ENCODE results near the gene ALX4. TPM values are rescaled to one million over a fixed set of nuclear protein-coding genes. Genes with fewer than 3 reads are reported as not detected.

ALX4 gene
- total and polyA plus RNA-seq, 2 donors (not counting 3 experiments of a cell fraction or from before 2014, with no cell fraction given), result not detected

DNA sequence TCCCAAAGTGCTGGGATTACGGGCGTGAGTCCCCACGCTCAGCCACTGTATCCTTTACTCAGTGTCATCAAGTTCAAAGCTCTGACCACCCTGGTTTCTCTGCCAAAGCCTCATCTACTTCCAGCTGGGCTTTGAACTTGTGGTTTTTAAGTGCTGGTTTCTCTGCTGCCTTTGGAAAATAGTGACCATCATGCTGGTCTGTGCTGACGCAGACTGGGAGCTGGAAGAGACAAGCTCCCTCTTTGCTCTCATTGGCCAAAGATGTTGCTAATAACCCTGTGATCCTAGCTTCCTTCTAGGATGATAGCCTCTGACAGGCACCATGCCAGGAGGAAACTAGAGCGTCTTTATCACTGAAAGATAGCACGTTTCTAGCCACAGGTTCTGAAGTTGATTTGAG lies 62.4 kb downstream of the ALX4 start:
- no peak overlapping the region for H3K9ac ChIP-seq (replicated peaks; ENCODE audit: extremely low read depth, insufficient read depth, low read length)
- FAIRE-seq, result no peak
- DNase-seq (ENCODE audit: low read depth, low spot score), result no peak
- no peak overlapping the region for H3K4me2 ChIP-seq (ENCODE audit: insufficient read depth, low read length)
- H3K4me3 ChIP-seq (replicated peaks in 1 of 3; ENCODE audit: insufficient read depth in 1 of 3, low read depth in 1 of 3, low read length in 3 of 3), result no peak overlapping the region
- no peaks in the 10 kb centered on the region for H3K27me3 ChIP-seq (ENCODE audit: control insufficient read depth in 2 of 2, insufficient read depth in 2 of 2, low read length in 2 of 2)
- no peaks in the 10 kb centered on the region for H3K36me3 ChIP-seq (ENCODE audit: control insufficient read depth in 2 of 2, extremely low read depth in 1 of 2, insufficient read depth in 2 of 2, low read length in 2 of 2)
- peaks cover 22% of the 10 kb centered on the region for H3K4me1 ChIP-seq (ENCODE audit: control insufficient read depth, extremely low read depth, insufficient read depth, low read length)
- TF ChIP-seq GATA2 (IDR thresholded peaks at IDR 0.05; ENCODE audit: insufficient read depth, insufficient read length, low read depth, low read length) (no peak), POLR2A (IDR thresholded peaks at IDR 0.05; ENCODE audit: low read depth, low read length) (no peak), EZH2 (IDR thresholded peaks at IDR 0.05; ENCODE audit: borderline replicate concordance, low read depth, low read length, severe bottlenecking) (no peak), POLR2AphosphoS5 (IDR thresholded peaks at IDR 0.05; ENCODE audit: insufficient read depth, low read depth, low read length) (no peak), FOS (IDR thresholded peaks at IDR 0.05; ENCODE audit: borderline replicate concordance, insufficient read depth, low read length) (no peak), JUN (IDR thresholded peaks at IDR 0.05; ENCODE audit: borderline replicate concordance, insufficient read depth, insufficient read length, low read depth) (no peak), MYC (IDR thresholded peaks at IDR 0.05; ENCODE audit: low read depth, low read length) (no peak)
- TF ChIP-seq, protein P1, sequence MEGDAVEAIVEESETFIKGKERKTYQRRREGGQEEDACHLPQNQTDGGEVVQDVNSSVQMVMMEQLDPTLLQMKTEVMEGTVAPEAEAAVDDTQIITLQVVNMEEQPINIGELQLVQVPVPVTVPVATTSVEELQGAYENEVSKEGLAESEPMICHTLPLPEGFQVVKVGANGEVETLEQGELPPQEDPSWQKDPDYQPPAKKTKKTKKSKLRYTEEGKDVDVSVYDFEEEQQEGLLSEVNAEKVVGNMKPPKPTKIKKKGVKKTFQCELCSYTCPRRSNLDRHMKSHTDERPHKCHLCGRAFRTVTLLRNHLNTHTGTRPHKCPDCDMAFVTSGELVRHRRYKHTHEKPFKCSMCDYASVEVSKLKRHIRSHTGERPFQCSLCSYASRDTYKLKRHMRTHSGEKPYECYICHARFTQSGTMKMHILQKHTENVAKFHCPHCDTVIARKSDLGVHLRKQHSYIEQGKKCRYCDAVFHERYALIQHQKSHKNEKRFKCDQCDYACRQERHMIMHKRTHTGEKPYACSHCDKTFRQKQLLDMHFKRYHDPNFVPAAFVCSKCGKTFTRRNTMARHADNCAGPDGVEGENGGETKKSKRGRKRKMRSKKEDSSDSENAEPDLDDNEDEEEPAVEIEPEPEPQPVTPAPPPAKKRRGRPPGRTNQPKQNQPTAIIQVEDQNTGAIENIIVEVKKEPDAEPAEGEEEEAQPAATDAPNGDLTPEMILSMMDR (IDR thresholded peaks at IDR 0.05; ENCODE audit: extremely low read depth in 1 of 2, insufficient read depth in 1 of 2, low read depth in 1 of 2, low read length in 2 of 2), result no peak
- TF ChIP-seq, protein P2, sequence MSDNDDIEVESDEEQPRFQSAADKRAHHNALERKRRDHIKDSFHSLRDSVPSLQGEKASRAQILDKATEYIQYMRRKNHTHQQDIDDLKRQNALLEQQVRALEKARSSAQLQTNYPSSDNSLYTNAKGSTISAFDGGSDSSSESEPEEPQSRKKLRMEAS (IDR thresholded peaks at IDR 0.05; ENCODE audit: insufficient read depth, insufficient read length), result no peak
- ChIA-PET CTCF (interaction anchor here (0.9 to 1.7 kb wide), 2 partner anchors 11 to 20 kb away, joined by 4 to 5 read pairs; no protein-coding TSS in a partner anchor), POLR2A (no interaction called here)
- no peak overlapping the region for H2AFZ ChIP-seq (ENCODE audit: low read depth, low read length)
- no peaks in the 10 kb centered on the region for H3K79me2 ChIP-seq (ENCODE audit: control insufficient read depth, insufficient read depth, low read length)
- H3K9me1 ChIP-seq (replicated peaks; ENCODE audit: control insufficient read depth, extremely low read depth, insufficient read depth, low read length), result no peaks in the 10 kb centered on the region
- H3K9me3 ChIP-seq (replicated peaks; ENCODE audit: control insufficient read depth, insufficient read depth, low read length), result no peaks in the 10 kb centered on the region
- intact Hi-C loops (cut with micrococcal nuclease) (no loop called here), dilution Hi-C loops (cut with MboI; ENCODE audit: extremely low pct_ligation_motif_present, low sequenced_read_pairs) (no loop called here)
- H4K20me1 ChIP-seq (replicated peaks; ENCODE audit: control insufficient read depth, extremely low read depth, insufficient read depth, low read length), result no peaks in the 10 kb centered on the region
- no TSS peak for BruUV-seq (replicated peaks)
- H3K27ac ChIP-seq (ENCODE audit: insufficient read depth, low read depth, low read length), result no peak overlapping the region

Data from endothelial cell of umbilical vein (primary cell).